Activated CD8-positive, alpha-beta T cell treated with anti-CD3 and anti-CD28 coated beads for 36 hours (primary cell): ENCODE results near the gene ZNF536. TPM values are rescaled to one million over a fixed set of nuclear protein-coding genes. Genes with fewer than 3 reads are reported as not detected.

Source experiments
- ATAC-seq: fragments of 200-7000 bp; cut with Tn5 transposase; one replicate; pipeline ENCODE4 v1.10.0; 2021; ENCODE audit warnings: mild to moderate bottlenecking, moderate library complexity
- CTCF ChIA-PET: fragments of 350-600 bp; sonication (Branson Sonifier 250); formaldehyde crosslinking; loops from one replicate; lab custom pipeline; 2021; ENCODE audit warnings: antibody characterized with exemption; lab: Charles Lee
- POLR2A ChIA-PET: fragments of 350-600 bp; sonication (Branson Sonifier 250); formaldehyde crosslinking; loops from one replicate; lab custom pipeline; 2021; ENCODE audit warnings: antibody characterized with exemption; lab: Charles Lee
- DNase-seq: peaks from one replicate; pipeline ENCODE4 v3.0.0-alpha.2; 2020
- H3K27ac Mint-ChIP-seq: one replicate; pipeline ENCODE4 v1.8.0; 2021; ENCODE audit warnings: mild to moderate bottlenecking, mixed read lengths
- H3K27me3 Mint-ChIP-seq: one replicate; pipeline ENCODE4 v1.8.0; 2021; ENCODE audit warnings: mixed read lengths
- H3K36me3 Mint-ChIP-seq: one replicate; pipeline ENCODE4 v1.8.0; 2021; ENCODE audit warnings: low read depth, mixed read lengths
- H3K4me1 Mint-ChIP-seq: one replicate; pipeline ENCODE4 v1.8.0; 2021; ENCODE audit warnings: low read depth, mixed read lengths
- H3K4me3 Mint-ChIP-seq: one replicate; pipeline ENCODE4 v1.8.0; 2021; ENCODE audit warnings: mild to moderate bottlenecking, moderate library complexity, mixed read lengths
- H3K9me3 Mint-ChIP-seq: one replicate; pipeline ENCODE4 v1.8.0; 2021; ENCODE audit warnings: mixed read lengths
- CTCF ChIP-seq: fragments of 200-600 bp; IDR thresholded peaks from one replicate; pipeline ENCODE4 v1.8.0; 2022; ENCODE audit warnings: antibody characterized with exemption, mild to moderate bottlenecking
- intact Hi-C: fragments of 100-400 bp; cut with micrococcal nuclease; formaldehyde crosslinking; loops from one replicate; pipeline ENCODE4 v1.10.0; 2022
- total RNA-seq, 2 experiments: library from RNA; stranded (reverse); gene quantifications; one replicate each; pipeline ENCODE4 v1.2.3, GENCODE V29; 2021

ZNF536 gene
- total RNA-seq, 2 experiments from 2014 or later, result not detected

DNA sequence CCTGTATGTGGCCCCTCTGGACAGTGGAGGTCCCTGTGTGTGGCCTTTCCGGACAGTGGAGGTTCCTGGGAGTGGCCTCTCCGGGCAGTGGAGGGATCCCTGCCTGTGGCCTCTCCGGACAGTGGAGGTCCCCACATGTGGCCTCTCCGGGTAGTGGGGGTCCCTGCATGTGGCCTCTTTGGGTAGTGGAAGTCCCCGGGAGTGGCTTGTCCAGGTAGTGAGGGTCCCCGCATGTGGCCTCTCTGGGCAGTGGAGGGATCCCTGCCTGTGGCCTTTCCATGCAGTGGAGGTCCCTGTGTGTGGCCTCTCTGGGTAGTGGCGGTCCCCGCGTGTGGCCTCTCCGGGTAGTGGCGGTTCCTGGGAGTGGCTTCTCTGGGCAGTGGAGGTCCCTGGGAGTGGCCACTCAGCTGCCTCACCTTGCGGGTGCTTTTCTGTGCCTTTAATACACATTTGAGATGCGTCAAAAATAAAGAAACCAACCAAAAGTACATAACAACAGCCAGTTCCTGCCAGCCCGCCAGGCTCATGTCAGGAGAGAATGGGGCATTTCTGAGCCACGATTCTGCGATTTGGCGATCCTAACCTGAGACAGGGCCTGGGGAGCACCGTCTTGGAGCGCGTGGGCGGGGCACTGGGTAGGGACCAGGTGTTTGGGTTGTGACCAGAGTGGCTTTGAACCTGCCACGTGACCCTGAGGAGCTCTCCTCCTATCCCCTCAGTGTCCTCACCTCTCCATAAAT is 194.7 kb downstream of the ZNF536 start:
- ChIA-PET CTCF (no interaction called here), POLR2A (no interaction called here)
- H3K27me3 Mint-ChIP-seq, result no peaks in the 10 kb centered on the region
- no peaks in the 10 kb centered on the region for H3K4me1 Mint-ChIP-seq
- H3K27ac Mint-ChIP-seq, result no peak overlapping the region
- DNase-seq (no peak), ATAC-seq (no peak)
- no peak overlapping the region for H3K4me3 Mint-ChIP-seq
- no peaks in the 10 kb centered on the region for H3K36me3 Mint-ChIP-seq
- H3K9me3 Mint-ChIP-seq, result no peaks in the 10 kb centered on the region
- no peak for TF ChIP-seq CTCF
- intact Hi-C loops, result no loop called here

DNA sequence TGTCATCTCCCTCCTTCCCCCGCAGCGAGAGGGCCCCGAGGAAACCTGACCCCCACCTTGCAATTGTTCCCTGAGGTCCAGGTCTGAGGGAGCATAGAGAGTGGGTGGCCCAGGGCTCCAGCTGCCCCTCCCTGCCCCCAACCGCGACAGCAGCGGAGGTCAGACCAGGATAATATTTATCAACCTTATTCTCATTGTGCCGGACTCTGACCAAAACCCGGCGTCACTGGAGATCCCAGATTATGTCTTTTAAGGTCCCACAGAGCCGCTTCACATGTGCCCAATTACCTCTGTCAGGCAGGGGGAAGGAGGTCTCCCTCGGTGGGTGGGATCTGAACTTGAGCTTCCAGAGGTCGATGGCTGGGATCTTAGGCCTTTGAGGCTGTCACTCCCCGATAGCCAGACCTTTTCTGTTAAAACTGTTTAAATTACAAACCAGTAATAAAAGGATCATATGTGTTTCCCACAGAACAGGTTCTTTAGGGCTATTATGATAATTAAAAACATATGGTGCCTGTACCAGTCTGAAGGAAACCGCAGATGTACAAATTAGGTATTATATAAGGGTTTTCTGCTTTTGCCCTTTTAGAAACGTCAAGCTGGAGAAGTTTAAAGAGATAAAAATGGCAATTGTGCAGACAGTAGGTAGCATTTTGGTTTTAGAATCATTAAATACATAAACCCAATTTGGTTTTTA is 195.5 kb downstream of the ZNF536 start:
- no peak for TF ChIP-seq CTCF
- Mint-ChIP-seq H3K4me1 (no peaks in the 10 kb centered on the region), H3K9me3 (no peaks in the 10 kb centered on the region), H3K27me3 (no peaks in the 10 kb centered on the region), H3K4me3 (no peak overlapping the region), H3K36me3 (no peaks in the 10 kb centered on the region), H3K27ac (no peak overlapping the region)
- POLR2A ChIA-PET, result interaction anchor here (0.7 kb wide), 1 partner anchor 10 kb away, joined by 3 read pairs; no protein-coding TSS in a partner anchor
- DNase-seq (no peak), ATAC-seq (no peak)
- CTCF ChIA-PET, result no interaction called here
- intact Hi-C loops, result no loop called here

DNA sequence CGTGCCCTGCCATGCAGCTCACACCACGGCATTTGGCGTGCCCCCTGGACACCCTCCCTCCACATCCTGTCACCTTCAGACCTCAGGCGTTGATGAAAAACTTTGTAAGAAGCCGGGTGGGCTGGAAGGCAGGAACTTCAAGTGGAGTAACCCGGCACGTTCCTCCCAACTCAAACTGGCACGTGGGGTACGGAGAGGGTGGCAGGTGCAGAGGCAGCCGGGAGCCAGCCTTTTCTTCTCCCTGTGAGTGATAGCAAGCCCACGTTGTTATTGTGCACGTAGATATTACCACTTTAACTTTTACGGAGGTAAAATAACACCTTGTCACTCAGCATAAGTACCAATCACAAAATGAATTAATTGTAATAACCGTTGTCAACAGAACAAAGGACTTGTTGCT is 198.0 kb downstream of the ZNF536 start:
- Mint-ChIP-seq H3K27me3 (no peaks in the 10 kb centered on the region), H3K4me3 (no peak overlapping the region), H3K4me1 (no peaks in the 10 kb centered on the region), H3K27ac (no peak overlapping the region), H3K9me3 (no peaks in the 10 kb centered on the region), H3K36me3 (no peaks in the 10 kb centered on the region)
- intact Hi-C loops, result no loop called here
- ATAC-seq (no peak), DNase-seq (no peak)
- POLR2A ChIA-PET, result no interaction called here
- CTCF ChIA-PET, result no interaction called here
- no peak for TF ChIP-seq CTCF

DNA sequence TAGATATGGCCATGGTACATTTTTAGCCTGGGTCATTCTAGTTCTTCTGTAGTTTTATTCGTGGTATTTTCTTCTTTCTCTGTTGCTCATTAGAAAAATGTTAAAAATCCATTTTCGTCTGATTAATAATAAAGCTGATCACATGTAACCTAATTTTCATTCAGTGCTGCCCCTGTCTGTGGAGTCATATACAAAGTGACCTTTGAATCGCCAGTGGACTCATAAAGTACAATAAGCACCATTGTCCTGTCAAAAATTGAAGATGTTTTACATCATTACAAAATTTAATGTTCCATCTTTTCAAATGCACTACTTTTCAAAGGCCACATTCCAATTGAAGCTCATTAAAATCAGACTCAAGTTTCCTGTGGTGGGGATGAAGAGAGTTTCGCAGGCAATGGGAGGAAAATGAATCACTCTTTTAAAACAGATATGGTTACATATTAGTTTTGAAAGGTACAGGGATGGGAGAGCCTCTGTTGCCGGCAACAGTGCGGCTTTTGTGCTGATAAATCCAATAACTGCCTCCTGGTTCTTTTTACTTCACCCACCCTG is 205.4 kb downstream of the ZNF536 start:
- ATAC-seq (no peak), DNase-seq (no peak)
- CTCF ChIA-PET, result no interaction called here
- no peak for TF ChIP-seq CTCF
- Mint-ChIP-seq H3K4me3 (no peak overlapping the region), H3K4me1 (no peaks in the 10 kb centered on the region), H3K27ac (no peak overlapping the region), H3K9me3 (no peaks in the 10 kb centered on the region), H3K36me3 (no peaks in the 10 kb centered on the region), H3K27me3 (no peaks in the 10 kb centered on the region)
- POLR2A ChIA-PET, result interaction anchor here (1.1 kb wide), 1 partner anchor 9 kb away, joined by 3 read pairs; no protein-coding TSS in a partner anchor
- intact Hi-C loops, result no loop called here

- Mint-ChIP-seq H3K4me3 (no peak overlapping the region), H3K36me3 (no peaks in the 10 kb centered on the region), H3K27me3 (no peaks in the 10 kb centered on the region), H3K27ac (no peak overlapping the region), H3K4me1 (no peaks in the 10 kb centered on the region), H3K9me3 (no peaks in the 10 kb centered on the region)
- ChIA-PET CTCF (no interaction called here), POLR2A (no interaction called here)
- DNase-seq (no peak), ATAC-seq (no peak)
- no peak for TF ChIP-seq CTCF
- intact Hi-C loops, result no loop called here
These were observed 207.2 kb downstream of the ZNF536 start for GRCh38 chr19:30579419-30579818.
